IMR-90 (cell line): Measurements from ENCODE around the gene MAP3K9. TPM values are rescaled to one million over a fixed set of nuclear protein-coding genes. Genes with fewer than 3 reads are reported as not detected.

ENCODE experiments used
- ATAC-seq: fragments of 200-7000 bp; cut with Tn5 transposase; 2 replicates; pipeline ENCODE4 v1.9.1; 2020; ENCODE audit warnings: low read depth, mild to moderate bottlenecking, moderate library complexity
- BruUV-seq: library from RNA; stranded (reverse); fragments of 400-500 nt; replicated peaks from 2 replicates; lab custom pipeline; 2021; lab: Mats Ljungman, UMichigan
- CTCF ChIA-PET: fragments of 300-600 bp; formaldehyde crosslinking; extraction: SDS; loops from one replicate; lab custom pipeline; 2021; ENCODE audit warnings: antibody characterized with exemption; lab: Yijun Ruan, JAX
- POLR2A ChIA-PET: fragments of 300-600 bp; sonication (Branson Sonifier 250); formaldehyde crosslinking; loops from one replicate; lab custom pipeline; 2022; ENCODE audit warnings: antibody characterized with exemption; ENCODE audit not compliant: unreplicated experiment; lab: Charles Lee
- DNase-seq: peaks from one replicate; pipeline ENCODE4 v3.0.0; 2013
- H2AFZ ChIP-seq: replicated peaks from 2 replicates; pipeline ENCODE3; 2013; ENCODE audit warnings: low read length, mild to moderate bottlenecking; ENCODE audit not compliant: poor library complexity
- H2AK5ac ChIP-seq: 2 replicates; pipeline ENCODE4 v1.6.1; 2013; ENCODE audit warnings: low read depth, low read length, inconsistent platforms
- H2AK9ac ChIP-seq: replicated peaks from 2 replicates; pipeline ENCODE3; 2013; ENCODE audit warnings: mild to moderate bottlenecking, low read depth, low read length, moderate library complexity; ENCODE audit not compliant: poor library complexity
- H2BK120ac ChIP-seq: 2 replicates; pipeline ENCODE4 v1.6.1; 2013; ENCODE audit warnings: low read depth, low read length, inconsistent platforms
- H2BK15ac ChIP-seq: 3 replicates; pipeline ENCODE4 v1.6.1; 2013; ENCODE audit warnings: low read depth, low read length, inconsistent platforms
- H2BK20ac ChIP-seq: 2 replicates; pipeline ENCODE4 v1.6.1; 2013; ENCODE audit warnings: low read depth, mild to moderate bottlenecking, inconsistent platforms, low read length, moderate library complexity
- H2BK5ac ChIP-seq: 2 replicates; pipeline ENCODE4 v1.6.1; 2013; ENCODE audit warnings: mild to moderate bottlenecking, low read depth, low read length, inconsistent platforms; ENCODE audit not compliant: poor library complexity, severe bottlenecking
- H3K14ac ChIP-seq: replicated peaks from 2 replicates; pipeline ENCODE4 v1.6.1; 2013; ENCODE audit warnings: low read depth, low read length, inconsistent platforms
- H3K18ac ChIP-seq: 2 replicates; pipeline ENCODE4 v1.6.1; 2013; ENCODE audit warnings: low read depth, low read length, control low read depth
- H3K23ac ChIP-seq: 2 replicates; pipeline ENCODE4 v1.6.1; 2013; ENCODE audit warnings: low read depth, low read length, inconsistent platforms
- H3K27ac ChIP-seq: 2 replicates; pipeline ENCODE4 v1.5.1; 2013; ENCODE audit warnings: mild to moderate bottlenecking, control low read depth, low read length; ENCODE audit not compliant: insufficient read depth
- H3K27me3 ChIP-seq: 2 replicates; pipeline ENCODE4 v1.6.1; 2013; ENCODE audit warnings: low read length; ENCODE audit not compliant: control insufficient read depth, insufficient read depth
- H3K36me3 ChIP-seq: 2 replicates; pipeline ENCODE4 v1.6.1; 2013; ENCODE audit warnings: low read length, mixed read lengths; ENCODE audit not compliant: control insufficient read depth, insufficient read depth
- H3K4ac ChIP-seq: 2 replicates; pipeline ENCODE4 v1.6.1; 2013; ENCODE audit warnings: low read depth, low read length, inconsistent platforms
- H3K4me1 ChIP-seq: 2 replicates; pipeline ENCODE4 v1.6.1; 2013; ENCODE audit warnings: low read length, mixed read lengths; ENCODE audit not compliant: control insufficient read depth, insufficient read depth
- H3K4me2 ChIP-seq: 2 replicates; pipeline ENCODE4 v1.6.1; 2013; ENCODE audit warnings: low read depth, mild to moderate bottlenecking, control low read depth, low read length, moderate library complexity
- H3K4me3 ChIP-seq: 2 replicates; pipeline ENCODE4 v1.5.1; 2013; ENCODE audit warnings: low read depth, mild to moderate bottlenecking, control low read depth, low read length, moderate library complexity; ENCODE audit not compliant: insufficient read depth
- H3K56ac ChIP-seq: 2 replicates; pipeline ENCODE4 v1.6.1; 2013; ENCODE audit warnings: low read length, inconsistent platforms; ENCODE audit not compliant: insufficient read depth; ENCODE audit errors: extremely low read depth
- H3K79me1 ChIP-seq, 2 experiments: 2 replicates each; pipeline ENCODE4 v1.6.1; 2013; ENCODE audit warnings: low read length in 2 of 2, inconsistent platforms in 1 of 2, low read depth in 1 of 2
- H3K9ac ChIP-seq: 2 replicates; pipeline ENCODE4 v1.6.1; 2013; ENCODE audit warnings: low read depth, low read length, control low read depth
- H3K9me1 ChIP-seq: 2 replicates; pipeline ENCODE4 v1.6.1; 2013; ENCODE audit warnings: low read length, inconsistent platforms; ENCODE audit not compliant: insufficient read depth
- H3K9me3 ChIP-seq: 2 replicates; pipeline ENCODE4 v1.6.1; 2013; ENCODE audit warnings: low read length; ENCODE audit not compliant: control insufficient read depth, insufficient read depth
- H4K20me1 ChIP-seq: 2 replicates; pipeline ENCODE4 v1.6.1; 2013; ENCODE audit warnings: low read length, inconsistent platforms; ENCODE audit not compliant: insufficient read depth
- H4K5ac ChIP-seq: 2 replicates; pipeline ENCODE4 v1.6.1; 2013; ENCODE audit warnings: mild to moderate bottlenecking, low read depth, low read length, control low read depth
- H4K8ac ChIP-seq, 2 experiments: 2 replicates each; pipeline ENCODE4 v1.6.1; 2013; ENCODE audit warnings: low read depth in 2 of 2, low read length in 2 of 2, control low read depth in 1 of 2, inconsistent platforms in 1 of 2
- H4K91ac ChIP-seq: 2 replicates; pipeline ENCODE4 v1.6.1; 2013; ENCODE audit warnings: low read depth, low read length, inconsistent platforms; ENCODE audit not compliant: insufficient read depth
- BHLHE40 ChIP-seq: fragments of 150-350 bp; IDR thresholded peaks from 2 replicates; pipeline ENCODE4 v1.6.1; 2016; ENCODE audit warnings: mild to moderate bottlenecking, low read depth, low read length
- CEBPB ChIP-seq: IDR thresholded peaks from 2 replicates; pipeline ENCODE4 v1.6.1; 2012; ENCODE audit warnings: low read depth, low read length, improper control_type of control experiment
- CHD1 ChIP-seq: IDR thresholded peaks from 2 replicates; pipeline ENCODE4 v1.6.1; 2012; ENCODE audit warnings: low read depth, low read length, improper control_type of control experiment
- FOS ChIP-seq: fragments of 150-350 bp; IDR thresholded peaks from 2 replicates; pipeline ENCODE4 v1.6.1; 2016; ENCODE audit warnings: low read depth, low read length
- MAFK ChIP-seq: IDR thresholded peaks from 2 replicates; pipeline ENCODE4 v1.6.1; 2012; ENCODE audit warnings: low read depth, low read length, improper control_type of control experiment
- MAZ ChIP-seq: IDR thresholded peaks from 2 replicates; pipeline ENCODE4 v1.6.1; 2012; ENCODE audit warnings: low read depth, mild to moderate bottlenecking, low read length, improper control_type of control experiment, moderate library complexity, borderline replicate concordance
- MXI1 ChIP-seq: IDR thresholded peaks from 2 replicates; pipeline ENCODE4 v1.6.1; 2012; ENCODE audit warnings: low read depth, mild to moderate bottlenecking, low read length, moderate library complexity, borderline replicate concordance
- NFE2L2 ChIP-seq: fragments of 150-350 bp; IDR thresholded peaks from 2 replicates; pipeline ENCODE4 v1.6.1; 2016; ENCODE audit warnings: low read depth, mild to moderate bottlenecking, low read length
- POLR2A ChIP-seq: IDR thresholded peaks from 2 replicates; pipeline ENCODE4 v1.6.1; 2012; ENCODE audit warnings: mild to moderate bottlenecking, low read depth, low read length
- RAD21 ChIP-seq: IDR thresholded peaks from 2 replicates; pipeline ENCODE4 v1.6.1; 2012; ENCODE audit warnings: low read length, improper control_type of control experiment
- RCOR1 ChIP-seq: IDR thresholded peaks from 2 replicates; pipeline ENCODE4 v1.6.1; 2012; ENCODE audit warnings: mild to moderate bottlenecking, low read length, improper control_type of control experiment; ENCODE audit not compliant: insufficient replicate concordance
- RFX5 ChIP-seq: IDR thresholded peaks from 2 replicates; pipeline ENCODE4 v1.8.0; 2012; ENCODE audit warnings: low read depth, mild to moderate bottlenecking, low read length, moderate library complexity
- SMC3 ChIP-seq: fragments of 150-350 bp; IDR thresholded peaks from 2 replicates; pipeline ENCODE4 v1.6.1; 2016; ENCODE audit warnings: low read depth, mild to moderate bottlenecking, antibody characterized with exemption, low read length, moderate library complexity
- WGBS, 2 experiments: methylation state at CpG; one replicate each; pipeline versions ENCODE4 v1.1.5 to v1.1.7; 2013; ENCODE audit warnings: missing lambda C conversion rate in 2 of 2; ENCODE audit not compliant: insufficient read length in 1 of 2; ENCODE audit errors: extremely low coverage in 2 of 2; 5-methylcytosine and 5-hydroxymethylcytosine counted together
- dilution Hi-C: fragments of 300-500 bp; cut with HindIII; formaldehyde crosslinking; loops from one replicate; pipeline ENCODE4 v1.14.3; 2018; ENCODE audit warnings: low sequenced_read_pairs; ENCODE audit not compliant: unreplicated experiment
- in situ Hi-C: fragments of 300-500 bp; cut with MboI; formaldehyde crosslinking; loops from 3 replicates; pipeline ENCODE4 v1.14.3; 2019; ENCODE audit warnings: low sequenced_read_pairs, inconsistent platforms, mixed read lengths
- intact Hi-C: fragments of 100-400 bp; cut with micrococcal nuclease; formaldehyde crosslinking; loops from 2 replicates; pipeline ENCODE4 v1.10.0; 2022
- polyA plus RNA-seq, 3 experiments: library from polyadenylated mRNA; depleted of rRNA; stranded (reverse); fragments of >200 nt; gene quantifications; 2 replicates each; pipeline ENCODE4 v1.2.3, GENCODE V29; 2012; ENCODE audit warnings: low replicate concordance in 1 of 3
- total RNA-seq: library from RNA; depleted of rRNA; stranded (reverse); fragments of >200 nt; gene quantifications from 2 replicates; pipeline ENCODE4 v1.2.3, GENCODE V29; 2012
- TF ChIP-seq, protein P1 (sequence below): conservative IDR thresholded peaks from 2 replicates; pipeline ENCODE4 v1.5.1; 2012; ENCODE audit warnings: mild to moderate bottlenecking, low read depth, low read length, improper control_type of control experiment
- TF ChIP-seq, protein P2 (sequence below): fragments of 150-350 bp; IDR thresholded peaks from 2 replicates; pipeline ENCODE4 v1.6.1; 2017; ENCODE audit warnings: mild to moderate bottlenecking, antibody characterized with exemption, low read length, low read depth
- TF ChIP-seq, protein P3 (sequence below): fragments of 150-350 bp; IDR thresholded peaks from 2 replicates; pipeline ENCODE4 v1.6.1; 2016; ENCODE audit warnings: low read depth, mild to moderate bottlenecking, low read length, moderate library complexity, borderline replicate concordance

Gene MAP3K9
- total and polyA plus RNA-seq, 2 of the 4 experiments (the other 2 are of a cell fraction): 0.17 to 0.18 TPM

DNA sequence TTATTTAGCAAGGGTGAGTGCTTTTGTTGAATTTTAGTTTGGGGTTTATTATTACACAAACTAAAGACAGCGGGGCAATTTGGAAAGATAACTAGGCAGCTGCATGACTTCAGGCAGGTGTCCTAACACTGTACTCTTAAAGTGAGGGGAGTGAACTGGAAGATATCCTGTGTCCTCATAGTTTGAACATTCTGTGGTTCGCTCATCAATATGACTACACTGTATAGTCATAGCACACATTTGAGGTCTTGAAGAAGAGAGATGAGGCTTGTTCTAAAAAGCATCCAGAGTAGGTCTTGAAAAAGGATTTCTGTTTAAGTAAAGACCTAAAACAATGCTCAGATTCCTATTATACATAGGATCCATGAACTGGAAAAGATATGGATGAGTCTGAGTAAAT is 1.7 kb upstream of the MAP3K9 start:
- WGBS, 2 experiments: no CpG with 5 or more reads among the region's 2 CpGs
- no peak overlapping the region for H3K4me2 ChIP-seq
- dilution Hi-C loops (no loop called here), intact Hi-C loops (loop anchor here (2.0 to 10.0 kb wide), 2 partner anchors 764 to 944 kb away; no protein-coding TSS in a partner anchor), in situ Hi-C loops (no loop called here)
- H3K14ac ChIP-seq: no peak overlapping the region
- H3K79me1 ChIP-seq: no peaks in the 10 kb centered on the region
- no peak overlapping the region for H3K18ac ChIP-seq
- H4K5ac ChIP-seq: no peak overlapping the region
- no peak overlapping the region for H3K9ac ChIP-seq
- no peak overlapping the region for H3K56ac ChIP-seq
- BruUV-seq: no TSS peak
- H3K27ac ChIP-seq: no peak overlapping the region
- no peaks in the 10 kb centered on the region; the same call in 1 of the 2 replicates for H4K20me1 ChIP-seq
- H2AFZ ChIP-seq: no peak overlapping the region
- H2BK120ac ChIP-seq: no peak overlapping the region
- no peaks in the 10 kb centered on the region for H3K36me3 ChIP-seq
- no peak overlapping the region for H3K23ac ChIP-seq
- H3K4ac ChIP-seq: no peak overlapping the region
- no peaks in the 10 kb centered on the region for H3K4me1 ChIP-seq
- H2BK15ac ChIP-seq: no peak overlapping the region
- H2AK5ac ChIP-seq: no peak overlapping the region
- peaks cover 6% of the 10 kb centered on the region; the same call in 1 of the 2 replicates for H3K9me1 ChIP-seq
- H2AK9ac ChIP-seq: no peak overlapping the region
- H4K8ac ChIP-seq: no peak overlapping the region
- no peak overlapping the region for H3K4me3 ChIP-seq
- H3K9me3 ChIP-seq: no peaks in the 10 kb centered on the region
- CTCF ChIA-PET: no interaction called here
- peak; percentile 8 for DNase-seq
- peaks cover 32% of the 10 kb centered on the region for H3K27me3 ChIP-seq
- no peak overlapping the region for H2BK20ac ChIP-seq
- H2BK5ac ChIP-seq: no peak overlapping the region
- no peak overlapping the region for H4K91ac ChIP-seq
- ATAC-seq: no peak
- TF ChIP-seq, protein P1, sequence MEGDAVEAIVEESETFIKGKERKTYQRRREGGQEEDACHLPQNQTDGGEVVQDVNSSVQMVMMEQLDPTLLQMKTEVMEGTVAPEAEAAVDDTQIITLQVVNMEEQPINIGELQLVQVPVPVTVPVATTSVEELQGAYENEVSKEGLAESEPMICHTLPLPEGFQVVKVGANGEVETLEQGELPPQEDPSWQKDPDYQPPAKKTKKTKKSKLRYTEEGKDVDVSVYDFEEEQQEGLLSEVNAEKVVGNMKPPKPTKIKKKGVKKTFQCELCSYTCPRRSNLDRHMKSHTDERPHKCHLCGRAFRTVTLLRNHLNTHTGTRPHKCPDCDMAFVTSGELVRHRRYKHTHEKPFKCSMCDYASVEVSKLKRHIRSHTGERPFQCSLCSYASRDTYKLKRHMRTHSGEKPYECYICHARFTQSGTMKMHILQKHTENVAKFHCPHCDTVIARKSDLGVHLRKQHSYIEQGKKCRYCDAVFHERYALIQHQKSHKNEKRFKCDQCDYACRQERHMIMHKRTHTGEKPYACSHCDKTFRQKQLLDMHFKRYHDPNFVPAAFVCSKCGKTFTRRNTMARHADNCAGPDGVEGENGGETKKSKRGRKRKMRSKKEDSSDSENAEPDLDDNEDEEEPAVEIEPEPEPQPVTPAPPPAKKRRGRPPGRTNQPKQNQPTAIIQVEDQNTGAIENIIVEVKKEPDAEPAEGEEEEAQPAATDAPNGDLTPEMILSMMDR: no peak
- no peak for TF ChIP-seq NFE2L2
- no peak for TF ChIP-seq POLR2A
- no peak for TF ChIP-seq RAD21
- TF ChIP-seq, protein P2, sequence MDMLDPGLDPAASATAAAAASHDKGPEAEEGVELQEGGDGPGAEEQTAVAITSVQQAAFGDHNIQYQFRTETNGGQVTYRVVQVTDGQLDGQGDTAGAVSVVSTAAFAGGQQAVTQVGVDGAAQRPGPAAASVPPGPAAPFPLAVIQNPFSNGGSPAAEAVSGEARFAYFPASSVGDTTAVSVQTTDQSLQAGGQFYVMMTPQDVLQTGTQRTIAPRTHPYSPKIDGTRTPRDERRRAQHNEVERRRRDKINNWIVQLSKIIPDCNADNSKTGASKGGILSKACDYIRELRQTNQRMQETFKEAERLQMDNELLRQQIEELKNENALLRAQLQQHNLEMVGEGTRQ: no peak
- TF ChIP-seq BHLHE40: no peak
- no peak for TF ChIP-seq CHD1
- TF ChIP-seq RCOR1: no peak
- TF ChIP-seq MAZ: no peak
- no peak for TF ChIP-seq MXI1
- no peak for TF ChIP-seq FOS
- TF ChIP-seq, protein P3, sequence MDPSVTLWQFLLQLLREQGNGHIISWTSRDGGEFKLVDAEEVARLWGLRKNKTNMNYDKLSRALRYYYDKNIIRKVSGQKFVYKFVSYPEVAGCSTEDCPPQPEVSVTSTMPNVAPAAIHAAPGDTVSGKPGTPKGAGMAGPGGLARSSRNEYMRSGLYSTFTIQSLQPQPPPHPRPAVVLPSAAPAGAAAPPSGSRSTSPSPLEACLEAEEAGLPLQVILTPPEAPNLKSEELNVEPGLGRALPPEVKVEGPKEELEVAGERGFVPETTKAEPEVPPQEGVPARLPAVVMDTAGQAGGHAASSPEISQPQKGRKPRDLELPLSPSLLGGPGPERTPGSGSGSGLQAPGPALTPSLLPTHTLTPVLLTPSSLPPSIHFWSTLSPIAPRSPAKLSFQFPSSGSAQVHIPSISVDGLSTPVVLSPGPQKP: no peak
- TF ChIP-seq CEBPB: no peak
- TF ChIP-seq MAFK: no peak
- TF ChIP-seq SMC3: no peak
- TF ChIP-seq RFX5: no peak
- POLR2A ChIA-PET: no interaction called here
